Neural cell (in vitro differentiated cells): ENCODE results near the gene HOXC13. TPM values are rescaled to one million over a fixed set of nuclear protein-coding genes. Genes with fewer than 3 reads are reported as not detected.

Experiments
- H2AFZ ChIP-seq: fragments of 200-600, 300-800 bp; sonication (generic), shearing (Covaris generic); 2 replicates; pipeline ENCODE4 v1.6.0; 2014; ENCODE audit warnings: low read depth, mild to moderate bottlenecking, antibody characterized with exemption, low read length, moderate library complexity
- H3F3A ChIP-seq: fragments of 200-600 bp; shearing (Covaris generic); 2 replicates; pipeline ENCODE4 v1.6.1; 2016; ENCODE audit warnings: mild to moderate bottlenecking, moderate library complexity, mixed read lengths, antibody characterized with exemption, low read length; ENCODE audit not compliant: insufficient read depth, poor library complexity, severe bottlenecking
- H3K27ac ChIP-seq: fragments of 200-600, 300-800 bp; sonication (generic), shearing (Covaris generic); 2 replicates; pipeline ENCODE4 v1.5.1; 2014; ENCODE audit warnings: mild to moderate bottlenecking, low read length, moderate library complexity
- H3K27me3 ChIP-seq: fragments of 300-800, 200-600 bp; sonication (generic), shearing (Covaris generic); 2 replicates; pipeline ENCODE4 v1.6.0; 2014; ENCODE audit warnings: mild to moderate bottlenecking, low read depth, low read length, moderate library complexity; ENCODE audit not compliant: insufficient read depth
- H3K36me3 ChIP-seq: fragments of 300-800, 200-600 bp; sonication (generic), shearing (Covaris generic); 2 replicates; pipeline ENCODE4 v1.5.1; 2014; ENCODE audit warnings: mild to moderate bottlenecking, antibody characterized with exemption, low read length, moderate library complexity; ENCODE audit not compliant: insufficient read depth
- H3K4me2 ChIP-seq: fragments of 300-800, 200-600 bp; sonication (generic), shearing (Covaris generic); 2 replicates; pipeline ENCODE4 v1.6.0; 2014; ENCODE audit warnings: mild to moderate bottlenecking, low read length
- H3K4me3 ChIP-seq: fragments of 300-800, 200-600 bp; sonication (generic), shearing (Covaris generic); 2 replicates; pipeline ENCODE4 v1.5.1; 2014; ENCODE audit warnings: mild to moderate bottlenecking, low read length, moderate library complexity
- H3K79me2 ChIP-seq: fragments of 200-600 bp; shearing (Covaris generic); replicated peaks from 2 replicates; pipeline ENCODE4 v1.6.0; 2014; ENCODE audit warnings: mild to moderate bottlenecking, low read length, moderate library complexity; ENCODE audit not compliant: insufficient read depth
- H3K9ac ChIP-seq: fragments of 300-800, 200-600 bp; sonication (generic), shearing (Covaris generic); 2 replicates; pipeline ENCODE4 v1.6.1; 2016; ENCODE audit warnings: mild to moderate bottlenecking, low read length, mixed read lengths
- H3K9me2 ChIP-seq: fragments of 200-600 bp; shearing (Covaris generic); 2 replicates; pipeline ENCODE4 v1.6.1; 2016; ENCODE audit warnings: mild to moderate bottlenecking, low read length, mixed read lengths; ENCODE audit not compliant: insufficient read depth
- H3K9me3 ChIP-seq: fragments of 200-600, 300-800 bp; sonication (generic), shearing (Covaris generic); 2 replicates; pipeline ENCODE4 v1.6.1; 2016; ENCODE audit warnings: mild to moderate bottlenecking, mixed run types, low read length, moderate library complexity, mixed read lengths
- H4K20me1 ChIP-seq: fragments of 200-600 bp; shearing (Covaris generic); 2 replicates; pipeline ENCODE4 v1.6.1; 2016; ENCODE audit warnings: mild to moderate bottlenecking, mixed run types; ENCODE audit not compliant: insufficient read depth
- EP300 ChIP-seq: fragments of 450-650 bp; conservative IDR thresholded peaks from 2 replicates; pipeline ENCODE4 v1.6.1; 2014; ENCODE audit warnings: antibody characterized with exemption, mild to moderate bottlenecking, moderate library complexity; ENCODE audit not compliant: poor library complexity, severe bottlenecking
- EZH2 ChIP-seq: fragments of 200-600, 300-800 bp; shearing (Covaris generic), sonication (generic); IDR thresholded peaks from 2 replicates; pipeline ENCODE4 v1.6.1; 2014; ENCODE audit warnings: antibody characterized with exemption, low read length, borderline replicate concordance, mild to moderate bottlenecking; ENCODE audit not compliant: insufficient read depth, poor library complexity, severe bottlenecking
- MXI1 ChIP-seq: fragments of 450-650 bp; conservative IDR thresholded peaks from 2 replicates; pipeline ENCODE4 v1.6.1; 2014; ENCODE audit warnings: antibody characterized with exemption, mild to moderate bottlenecking; ENCODE audit not compliant: poor library complexity, severe bottlenecking
- POLR2AphosphoS5 ChIP-seq: IDR thresholded peaks from 2 replicates; pipeline ENCODE4 v1.6.1; 2012
- RAD21 ChIP-seq: fragments of 450-650 bp; conservative IDR thresholded peaks from 2 replicates; pipeline ENCODE4 v1.6.1; 2014; ENCODE audit warnings: antibody characterized with exemption, mild to moderate bottlenecking, moderate library complexity
- REST ChIP-seq: IDR thresholded peaks from 2 replicates; pipeline ENCODE4 v1.6.1; 2012; ENCODE audit warnings: borderline replicate concordance
- SMC3 ChIP-seq: fragments of 450-650 bp; conservative IDR thresholded peaks from 2 replicates; pipeline ENCODE4 v1.6.1; 2014; ENCODE audit warnings: antibody characterized with exemption, mild to moderate bottlenecking, moderate library complexity; ENCODE audit not compliant: poor library complexity
- TAF1 ChIP-seq: IDR thresholded peaks from 2 replicates; pipeline ENCODE4 v1.6.1; 2012; ENCODE audit warnings: low read depth
- polyA minus RNA-seq: library from RNA; depleted of rRNA, polyadenylated mRNA; stranded (reverse); fragments of >200 nt; gene quantifications from 2 replicates; pipeline ENCODE4 v1.2.3, GENCODE V29; 2014
- polyA plus RNA-seq: library from polyadenylated mRNA; depleted of rRNA; stranded (reverse); fragments of >200 nt; gene quantifications from 2 replicates; pipeline ENCODE4 v1.2.3, GENCODE V29; 2014
- TF ChIP-seq, protein P1 (sequence below): fragments of 450-650 bp; IDR thresholded peaks from 2 replicates; pipeline ENCODE4 v1.5.1; 2014; ENCODE audit warnings: antibody characterized with exemption, mild to moderate bottlenecking, moderate library complexity; ENCODE audit not compliant: poor library complexity, severe bottlenecking

Gene HOXC13, protein sequence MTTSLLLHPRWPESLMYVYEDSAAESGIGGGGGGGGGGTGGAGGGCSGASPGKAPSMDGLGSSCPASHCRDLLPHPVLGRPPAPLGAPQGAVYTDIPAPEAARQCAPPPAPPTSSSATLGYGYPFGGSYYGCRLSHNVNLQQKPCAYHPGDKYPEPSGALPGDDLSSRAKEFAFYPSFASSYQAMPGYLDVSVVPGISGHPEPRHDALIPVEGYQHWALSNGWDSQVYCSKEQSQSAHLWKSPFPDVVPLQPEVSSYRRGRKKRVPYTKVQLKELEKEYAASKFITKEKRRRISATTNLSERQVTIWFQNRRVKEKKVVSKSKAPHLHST
- polyA plus RNA-seq (not detected in 2 replicates), polyA minus RNA-seq (not detected in 2 replicates)

- H4K20me1 ChIP-seq, result no peaks in the 10 kb centered on the region
- H2AFZ ChIP-seq, result no peak within 1 kb of the TSS
These were observed at the start of gene HOXC13 for GRCh38 chr12:53938326-53939140. HOXC13 (plus strand) TSS chr12:53938831; CDS start chr12:53938907, 76 bp downstream.

GRCh38 chr12:53890081-53890480, 48.5 kb upstream of the HOXC13 start:
- no peaks in the 10 kb centered on the region for H3F3A ChIP-seq
- H3K9ac ChIP-seq, result no peak overlapping the region
- H4K20me1 ChIP-seq, result no peaks in the 10 kb centered on the region
- H3K36me3 ChIP-seq, result no peaks in the 10 kb centered on the region
- no peak for TF ChIP-seq MXI1
- TF ChIP-seq, protein P1, sequence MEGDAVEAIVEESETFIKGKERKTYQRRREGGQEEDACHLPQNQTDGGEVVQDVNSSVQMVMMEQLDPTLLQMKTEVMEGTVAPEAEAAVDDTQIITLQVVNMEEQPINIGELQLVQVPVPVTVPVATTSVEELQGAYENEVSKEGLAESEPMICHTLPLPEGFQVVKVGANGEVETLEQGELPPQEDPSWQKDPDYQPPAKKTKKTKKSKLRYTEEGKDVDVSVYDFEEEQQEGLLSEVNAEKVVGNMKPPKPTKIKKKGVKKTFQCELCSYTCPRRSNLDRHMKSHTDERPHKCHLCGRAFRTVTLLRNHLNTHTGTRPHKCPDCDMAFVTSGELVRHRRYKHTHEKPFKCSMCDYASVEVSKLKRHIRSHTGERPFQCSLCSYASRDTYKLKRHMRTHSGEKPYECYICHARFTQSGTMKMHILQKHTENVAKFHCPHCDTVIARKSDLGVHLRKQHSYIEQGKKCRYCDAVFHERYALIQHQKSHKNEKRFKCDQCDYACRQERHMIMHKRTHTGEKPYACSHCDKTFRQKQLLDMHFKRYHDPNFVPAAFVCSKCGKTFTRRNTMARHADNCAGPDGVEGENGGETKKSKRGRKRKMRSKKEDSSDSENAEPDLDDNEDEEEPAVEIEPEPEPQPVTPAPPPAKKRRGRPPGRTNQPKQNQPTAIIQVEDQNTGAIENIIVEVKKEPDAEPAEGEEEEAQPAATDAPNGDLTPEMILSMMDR, result no peak
- TF ChIP-seq EZH2, result no peak
- TF ChIP-seq TAF1, result no peak
- TF ChIP-seq REST, result no peak
- no peak for TF ChIP-seq RAD21
- TF ChIP-seq EP300, result no peak
- TF ChIP-seq POLR2AphosphoS5, result no peak
- TF ChIP-seq SMC3, result no peak
- no peaks in the 10 kb centered on the region for H3K9me2 ChIP-seq
- no peak overlapping the region for H3K27ac ChIP-seq
- H3K27me3 ChIP-seq, result peaks cover 11% of the 10 kb centered on the region
- H3K4me3 ChIP-seq, result no peak overlapping the region
- no peak overlapping the region for H3K4me2 ChIP-seq
- no peak overlapping the region for H2AFZ ChIP-seq
- H3K79me2 ChIP-seq, result no peaks in the 10 kb centered on the region
- H3K9me3 ChIP-seq, result no peaks in the 10 kb centered on the region

More at GRCh38 chr12:53938326-53939140, at the start of gene HOXC13:
- no peak within 1 kb of the TSS for H3K4me2 ChIP-seq
- H3K9me3 ChIP-seq, result no peaks in the 10 kb centered on the region
- TF ChIP-seq RAD21, result no peak
- peak; percentile 74 for TF ChIP-seq EZH2
- no peaks in the 10 kb centered on the region for H3F3A ChIP-seq
- no peaks in the 10 kb centered on the region for H3K79me2 ChIP-seq
- peaks cover 100% of the 10 kb centered on the region for H3K27me3 ChIP-seq
- H3K27ac ChIP-seq, result no peak within 1 kb of the TSS
- H3K36me3 ChIP-seq, result no peaks in the 10 kb centered on the region
- no peaks in the 10 kb centered on the region for H3K9me2 ChIP-seq
- peak within 1 kb of the TSS; percentile 49 for H3K4me3 ChIP-seq
- no peak within 1 kb of the TSS for H3K9ac ChIP-seq
